Tibial nerve (tissue), 4 donors: ENCODE results near the gene CACNA2D2.

ENCODE experiments used
- EP300 ChIP-seq, 2 donors: sonication (generic); formaldehyde crosslinking; IDR thresholded peaks; one replicate each; pipeline ENCODE4 v1.6.1; 2017; ENCODE audit warnings: antibody characterized with exemption in 2 of 2, mild to moderate bottlenecking in 1 of 2
- POLR2A ChIP-seq, 2 donors: fragments of 450-650 bp; IDR thresholded peaks; one replicate each; pipeline ENCODE4 v1.6.1; 2017; ENCODE audit warnings: antibody characterized with exemption in 2 of 2, mild to moderate bottlenecking in 2 of 2, moderate library complexity in 2 of 2
- TF ChIP-seq, protein P1 (sequence below), 5 experiments: fragments of 200-600 bp in 3 of 5; fragments of 450-650 bp in 2 of 5; sonication (generic) in 3 of 5; IDR thresholded peaks; one replicate each; pipeline ENCODE4 v1.5.1; 2016 to 2019; ENCODE audit warnings: antibody characterized with exemption in 5 of 5, mild to moderate bottlenecking in 3 of 5, moderate library complexity in 2 of 5

DNA sequence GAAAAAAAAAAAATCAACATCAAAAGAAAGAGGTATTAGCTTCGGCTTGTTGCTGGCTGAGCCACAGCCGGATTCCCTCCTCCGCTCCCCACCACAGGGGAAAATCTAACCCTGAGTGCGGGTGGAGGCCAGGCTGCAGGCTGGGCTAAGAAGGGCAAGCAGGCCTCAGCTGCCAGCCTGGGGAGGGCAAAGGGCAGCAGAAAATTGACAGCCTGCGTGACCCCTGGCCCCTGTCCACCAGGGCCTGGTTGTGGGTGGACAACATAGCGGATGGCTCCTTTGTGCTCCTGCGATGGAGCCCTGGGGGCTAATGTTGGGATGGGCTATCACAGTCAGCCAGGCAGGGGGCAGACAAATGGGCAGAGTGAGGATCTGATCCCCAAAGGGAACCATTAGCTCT is 25.4 kb downstream of the CACNA2D2 start:
- TF ChIP-seq, protein P1, sequence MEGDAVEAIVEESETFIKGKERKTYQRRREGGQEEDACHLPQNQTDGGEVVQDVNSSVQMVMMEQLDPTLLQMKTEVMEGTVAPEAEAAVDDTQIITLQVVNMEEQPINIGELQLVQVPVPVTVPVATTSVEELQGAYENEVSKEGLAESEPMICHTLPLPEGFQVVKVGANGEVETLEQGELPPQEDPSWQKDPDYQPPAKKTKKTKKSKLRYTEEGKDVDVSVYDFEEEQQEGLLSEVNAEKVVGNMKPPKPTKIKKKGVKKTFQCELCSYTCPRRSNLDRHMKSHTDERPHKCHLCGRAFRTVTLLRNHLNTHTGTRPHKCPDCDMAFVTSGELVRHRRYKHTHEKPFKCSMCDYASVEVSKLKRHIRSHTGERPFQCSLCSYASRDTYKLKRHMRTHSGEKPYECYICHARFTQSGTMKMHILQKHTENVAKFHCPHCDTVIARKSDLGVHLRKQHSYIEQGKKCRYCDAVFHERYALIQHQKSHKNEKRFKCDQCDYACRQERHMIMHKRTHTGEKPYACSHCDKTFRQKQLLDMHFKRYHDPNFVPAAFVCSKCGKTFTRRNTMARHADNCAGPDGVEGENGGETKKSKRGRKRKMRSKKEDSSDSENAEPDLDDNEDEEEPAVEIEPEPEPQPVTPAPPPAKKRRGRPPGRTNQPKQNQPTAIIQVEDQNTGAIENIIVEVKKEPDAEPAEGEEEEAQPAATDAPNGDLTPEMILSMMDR (IDR thresholded peaks at IDR 0.05), result no peak
- TF ChIP-seq EP300 (IDR thresholded peaks at IDR 0.05), result no peak
- TF ChIP-seq POLR2A (IDR thresholded peaks at IDR 0.05), result no peak
